NCI-H526 treated with DMSO at 0.1 percent for 48 hours (cell line): ENCODE data around the gene CDC37L1.
"Not testable (repeated sequence)": the region's sequence is repeated elsewhere in the genome, so short reads cannot be mapped to it uniquely, and the experiment has no call there.

Experiments used
- DNase-seq: peaks from one replicate; lab custom pipeline; 2025; lab: John Stamatoyannopoulos, UW

Gene CDC37L1

GRCh38 chr9:4754530-4754929, 75.2 kb downstream of the CDC37L1 start:
- not testable (repeated sequence) for DNase-seq

- DNase-seq: no peak
Measured at GRCh38 chr9:4755026-4755609, 75.7 kb downstream of the CDC37L1 start.

GRCh38 chr9:4756420-4756819, 77.1 kb downstream of the CDC37L1 start:
- DNase-seq: no peak
